HEK293 (cell line): Measurements from ENCODE around the gene KIF9.

ENCODE experiments used
- KLF16 ChIP-seq: fragments of 450-650 bp; formaldehyde crosslinking; IDR thresholded peaks from 2 replicates; pipeline ENCODE4 v1.5.1; 2017; ENCODE audit warnings: missing biosample characterization, missing genetic modification characterization
- MYNN ChIP-seq: fragments of 450-650 bp; formaldehyde crosslinking; IDR thresholded peaks from 2 replicates; pipeline ENCODE4 v1.5.1; 2016; ENCODE audit warnings: missing biosample characterization, missing genetic modification characterization, borderline replicate concordance
- MZF1 ChIP-seq: fragments of 450-650 bp; formaldehyde crosslinking; IDR thresholded peaks from 2 replicates; pipeline ENCODE4 v1.5.1; 2017; ENCODE audit warnings: missing biosample characterization, missing genetic modification characterization, borderline replicate concordance
- TCF7L2 ChIP-seq: IDR thresholded peaks from 2 replicates; pipeline ENCODE4 v1.6.1; 2011; ENCODE audit warnings: low read depth, mild to moderate bottlenecking, inconsistent platforms, low read length, moderate library complexity, borderline replicate concordance
- ZBTB11 ChIP-seq: fragments of 450-650 bp; formaldehyde crosslinking; conservative IDR thresholded peaks from 2 replicates; pipeline ENCODE4 v1.5.1; 2016; ENCODE audit warnings: low read depth, missing biosample characterization, missing genetic modification characterization
- ZNF26 ChIP-seq: fragments of 450-650 bp; formaldehyde crosslinking; IDR thresholded peaks from 2 replicates; pipeline ENCODE4 v1.5.1; 2016; ENCODE audit warnings: missing biosample characterization, missing genetic modification characterization
- ZNF658 ChIP-seq: fragments of 450-650 bp; formaldehyde crosslinking; IDR thresholded peaks from 2 replicates; pipeline ENCODE4; 2016; ENCODE audit warnings: missing biosample characterization, missing genetic modification characterization
- ZNF768 ChIP-seq: fragments of 450-650 bp; formaldehyde crosslinking; IDR thresholded peaks from 2 replicates; pipeline ENCODE4 v1.5.1; 2018; ENCODE audit warnings: missing biosample characterization, mild to moderate bottlenecking, missing genetic modification characterization
- ZXDB ChIP-seq: fragments of 450-650 bp; formaldehyde crosslinking; IDR thresholded peaks from 2 replicates; pipeline ENCODE4 v1.5.1; 2016; ENCODE audit warnings: missing biosample characterization, missing genetic modification characterization
- TF ChIP-seq, protein P1 (sequence below): fragments of 450-650 bp; formaldehyde crosslinking; IDR thresholded peaks from 2 replicates; pipeline ENCODE4 v1.5.1; 2016; ENCODE audit warnings: missing biosample characterization, missing genetic modification characterization

DNA sequence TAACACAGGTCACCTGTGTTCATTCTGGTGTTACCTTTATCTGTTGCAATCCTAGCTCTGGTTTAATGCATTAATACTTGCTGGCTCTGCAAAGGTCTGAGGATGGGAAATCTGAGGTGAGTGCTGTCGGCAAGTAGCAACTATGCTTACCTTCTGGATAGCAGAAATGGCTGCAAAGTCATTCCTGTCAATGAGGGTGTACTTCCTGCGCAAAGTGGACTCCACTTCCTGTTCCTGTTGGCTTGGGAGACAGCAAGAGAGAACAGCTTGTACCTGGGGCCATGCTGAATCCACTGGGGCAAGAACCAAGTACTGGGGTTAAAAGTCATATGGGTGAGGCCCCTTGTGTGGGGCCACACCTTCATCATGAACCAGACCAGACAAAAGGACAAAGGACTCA lies 37.3 kb downstream of the KIF9 start:
- no peak for TF ChIP-seq ZNF658 (tag by site-specific recombination)
- TF ChIP-seq ZNF768 (tag by site-specific recombination), result no peak
- TF ChIP-seq ZXDB (tag by site-specific recombination), result no peak
- no peak for TF ChIP-seq MYNN (tag by site-specific recombination)
- TF ChIP-seq, protein P1, sequence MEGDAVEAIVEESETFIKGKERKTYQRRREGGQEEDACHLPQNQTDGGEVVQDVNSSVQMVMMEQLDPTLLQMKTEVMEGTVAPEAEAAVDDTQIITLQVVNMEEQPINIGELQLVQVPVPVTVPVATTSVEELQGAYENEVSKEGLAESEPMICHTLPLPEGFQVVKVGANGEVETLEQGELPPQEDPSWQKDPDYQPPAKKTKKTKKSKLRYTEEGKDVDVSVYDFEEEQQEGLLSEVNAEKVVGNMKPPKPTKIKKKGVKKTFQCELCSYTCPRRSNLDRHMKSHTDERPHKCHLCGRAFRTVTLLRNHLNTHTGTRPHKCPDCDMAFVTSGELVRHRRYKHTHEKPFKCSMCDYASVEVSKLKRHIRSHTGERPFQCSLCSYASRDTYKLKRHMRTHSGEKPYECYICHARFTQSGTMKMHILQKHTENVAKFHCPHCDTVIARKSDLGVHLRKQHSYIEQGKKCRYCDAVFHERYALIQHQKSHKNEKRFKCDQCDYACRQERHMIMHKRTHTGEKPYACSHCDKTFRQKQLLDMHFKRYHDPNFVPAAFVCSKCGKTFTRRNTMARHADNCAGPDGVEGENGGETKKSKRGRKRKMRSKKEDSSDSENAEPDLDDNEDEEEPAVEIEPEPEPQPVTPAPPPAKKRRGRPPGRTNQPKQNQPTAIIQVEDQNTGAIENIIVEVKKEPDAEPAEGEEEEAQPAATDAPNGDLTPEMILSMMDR (tag by site-specific recombination), result no peak
- no peak for TF ChIP-seq KLF16
- TF ChIP-seq TCF7L2, result no peak
- no peak for TF ChIP-seq ZBTB11
- TF ChIP-seq ZNF26 (tag by site-specific recombination), result no peak
- TF ChIP-seq MZF1 (tag by site-specific recombination), result no peak
